ENCODE measurements around the gene MAFF. TPM values are rescaled to one million over a fixed set of nuclear protein-coding genes. Genes with fewer than 3 reads are reported as not detected.

The MAFF gene
- total and polyA plus RNA-seq, 9 of the 15 experiments (the other 6 are each of a cell fraction or from before 2014, with no cell fraction given), result 0.51 to 8.0 (median 5.4) TPM

- peak in 1 of 2 experiments; percentile 66; a peak in 1 of 4 replicates for TF ChIP-seq ZNF318 (IDR thresholded peaks at IDR 0.05; ENCODE audit: borderline replicate concordance in 1 of 2, low read depth in 1 of 2)
- TF ChIP-seq, protein P1, sequence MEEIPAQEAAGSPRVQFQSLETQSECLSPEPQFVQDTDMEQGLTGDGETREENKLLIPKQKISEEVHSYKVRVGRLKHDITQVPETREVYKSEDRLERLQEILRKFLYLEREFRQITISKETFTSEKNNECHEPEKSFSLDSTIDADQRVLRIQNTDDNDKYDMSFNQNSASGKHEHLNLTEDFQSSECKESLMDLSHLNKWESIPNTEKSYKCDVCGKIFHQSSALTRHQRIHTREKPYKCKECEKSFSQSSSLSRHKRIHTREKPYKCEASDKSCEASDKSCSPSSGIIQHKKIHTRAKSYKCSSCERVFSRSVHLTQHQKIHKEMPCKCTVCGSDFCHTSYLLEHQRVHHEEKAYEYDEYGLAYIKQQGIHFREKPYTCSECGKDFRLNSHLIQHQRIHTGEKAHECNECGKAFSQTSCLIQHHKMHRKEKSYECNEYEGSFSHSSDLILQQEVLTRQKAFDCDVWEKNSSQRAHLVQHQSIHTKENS (CRISPR knock-in tag; IDR thresholded peaks at IDR 0.05), result no peak
- TF ChIP-seq USF1 (CRISPR knock-in tag; IDR thresholded peaks at IDR 0.05), result no peak
- no peak for TF ChIP-seq NR2C2 (CRISPR knock-in tag; IDR thresholded peaks at IDR 0.05)
- TF ChIP-seq NR2C2 (tag; IDR thresholded peaks at IDR 0.05), result no peak
- TF ChIP-seq HDAC6 (IDR thresholded peaks at IDR 0.05; ENCODE audit: low read depth, low read length), result no peak
- TF ChIP-seq, protein P2, sequence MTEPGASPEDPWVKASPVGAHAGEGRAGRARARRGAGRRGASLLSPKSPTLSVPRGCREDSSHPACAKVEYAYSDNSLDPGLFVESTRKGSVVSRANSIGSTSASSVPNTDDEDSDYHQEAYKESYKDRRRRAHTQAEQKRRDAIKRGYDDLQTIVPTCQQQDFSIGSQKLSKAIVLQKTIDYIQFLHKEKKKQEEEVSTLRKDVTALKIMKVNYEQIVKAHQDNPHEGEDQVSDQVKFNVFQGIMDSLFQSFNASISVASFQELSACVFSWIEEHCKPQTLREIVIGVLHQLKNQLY (CRISPR knock-in tag; conservative IDR thresholded peaks at IDR 0.05), result no peak
- TF ChIP-seq ZC3H11A (IDR thresholded peaks at IDR 0.05; ENCODE audit: low read depth, low read length), result no peak
- no peak for TF ChIP-seq GATA2 (CRISPR knock-in tag; IDR thresholded peaks at IDR 0.05)
- TF ChIP-seq RBM15 (IDR thresholded peaks at IDR 0.05; ENCODE audit: insufficient read depth, low read length), result no peak
- no peak for TF ChIP-seq DMBX1 (CRISPR knock-in tag; IDR thresholded peaks at IDR 0.05; ENCODE audit: borderline replicate concordance)
- TF ChIP-seq ZNF217 (CRISPR knock-in tag; IDR thresholded peaks at IDR 0.05), result no peak
- TF ChIP-seq FOS (IDR thresholded peaks at IDR 0.05; ENCODE audit: extremely low read depth, insufficient read length), result peak; percentile 58
- no peak for TF ChIP-seq MECOM (CRISPR knock-in tag; IDR thresholded peaks at IDR 0.05)
- TF ChIP-seq ZKSCAN1 (IDR thresholded peaks at IDR 0.05; ENCODE audit: low read depth, low read length), result no peak
- no peak for TF ChIP-seq ZNF589 (CRISPR knock-in tag; IDR thresholded peaks at IDR 0.05; ENCODE audit: low read depth)
- no peak for TF ChIP-seq ZBTB1 (CRISPR knock-in tag; IDR thresholded peaks at IDR 0.05; ENCODE audit: borderline replicate concordance, low read depth)
These were observed 23.7 kb upstream of the MAFF start (continued) for GRCh38 chr22:38177926-38178604.
